GM10847 (cell line): ENCODE results near the gene NCOR1.
A peak's percentile ranks its signal among the peaks of the same experiment; 100 is the strongest.

Experiments used
- POLR2A ChIP-seq: IDR thresholded peaks from 2 replicates; pipeline ENCODE4 v1.6.1; 2011; ENCODE audit not compliant: insufficient read length; ENCODE audit errors: extremely low read depth

The NCOR1 gene

GRCh38 chr17:16019347-16019746 lies 196.0 kb downstream of the NCOR1 start:
- TF ChIP-seq POLR2A, result no peak

- no peak for TF ChIP-seq POLR2A
Observed at GRCh38 chr17:16013943-16014407, 201.4 kb downstream of the NCOR1 start.

GRCh38 chr17:16007439-16007838 lies 207.9 kb downstream of the NCOR1 start:
- TF ChIP-seq POLR2A, result no peak

GRCh38 chr17:16005636-16006035 lies 209.7 kb downstream of the NCOR1 start:
- TF ChIP-seq POLR2A, result no peak

- no peak for TF ChIP-seq POLR2A
Observed at GRCh38 chr17:16003841-16004240, 211.5 kb downstream of the NCOR1 start.

- no peak for TF ChIP-seq POLR2A
Observed at GRCh38 chr17:16002708-16003260, 212.6 kb downstream of the NCOR1 start.

- no peak for TF ChIP-seq POLR2A
Observed at GRCh38 chr17:16001226-16001897, 214.0 kb downstream of the NCOR1 start.

GRCh38 chr17:15999974-16000827 lies 215.1 kb downstream of the NCOR1 start:
- TF ChIP-seq POLR2A, result no peak

GRCh38 chr17:15999141-15999973 lies 216.0 kb downstream of the NCOR1 start, which contains the start of the genes TTC19 and ZSWIM7:
Gene TTC19, plus strand, starts transcription at chr17:15999824. Its CDS starts 25 bp downstream, at chr17:15999849.
Gene ZSWIM7, minus strand, starts transcription at chr17:15999704. Its CDS starts 110 bp downstream, at chr17:15999594.
- peak; percentile 97 for TF ChIP-seq POLR2A

- no peak for TF ChIP-seq POLR2A
Observed at GRCh38 chr17:15998031-15998562, 217.2 kb downstream of the NCOR1 start.

GRCh38 chr17:15996322-15996721 lies 219.0 kb downstream of the NCOR1 start:
- TF ChIP-seq POLR2A, result no peak

GRCh38 chr17:15981646-15982580 lies 233.4 kb downstream of the NCOR1 start:
- no peak for TF ChIP-seq POLR2A

GRCh38 chr17:15981208-15981607 lies 234.1 kb downstream of the NCOR1 start:
- TF ChIP-seq POLR2A, result no peak
